Gastroesophageal sphincter (tissue), 3 donors: ENCODE results near the gene CPVL.

ENCODE experiments used
- CTCF ChIP-seq, 4 experiments: fragments of 200-600 bp in 2 of 4; fragments of 450-650 bp in 2 of 4; sonication (generic) in 1 of 4; IDR thresholded peaks; one replicate each; pipeline ENCODE4 v1.5.1; 2017 to 2019; ENCODE audit warnings: antibody characterized with exemption in 4 of 4, mild to moderate bottlenecking in 2 of 4, moderate library complexity in 2 of 4
- POLR2A ChIP-seq, 2 donors: fragments of 450-650 bp; IDR thresholded peaks; one replicate each; pipeline ENCODE4 v1.6.1; 2017; ENCODE audit warnings: antibody characterized with exemption in 2 of 2, mild to moderate bottlenecking in 2 of 2, moderate library complexity in 1 of 2
- POLR2AphosphoS5 ChIP-seq: sonication (generic); formaldehyde crosslinking; IDR thresholded peaks from one replicate; pipeline ENCODE4 v1.6.1; 2017; ENCODE audit warnings: antibody characterized with exemption

DNA sequence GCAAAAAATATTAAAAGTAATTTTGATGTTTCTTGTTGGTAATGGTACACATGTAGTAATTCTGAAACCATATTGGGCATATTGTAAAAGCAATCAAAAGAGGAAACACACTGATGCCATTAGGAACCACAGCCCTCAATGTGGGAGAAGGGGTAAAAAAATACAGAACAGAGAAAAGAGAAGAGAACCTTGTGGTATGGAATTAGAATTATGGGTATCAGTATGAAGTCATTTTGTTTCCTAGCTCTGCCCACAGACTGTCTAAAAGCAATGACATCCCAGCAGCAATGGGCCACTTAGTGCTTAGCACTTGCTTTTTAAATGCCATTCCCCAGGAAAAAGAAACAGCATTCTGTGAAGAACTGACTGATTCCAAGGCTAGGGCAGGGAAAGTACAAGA lies 61.5 kb downstream of the CPVL start:
- TF ChIP-seq POLR2A (IDR thresholded peaks at IDR 0.05) (no peak), CTCF (IDR thresholded peaks at IDR 0.05) (no peak), POLR2AphosphoS5 (no peak)
